ENCODE results near the gene ARHGEF17. TPM values are rescaled to one million over a fixed set of nuclear protein-coding genes. Genes with fewer than 3 reads are reported as not detected.

ARHGEF17 gene
- total RNA-seq, 1 donor, result 0.31 TPM

- Histone ChIP-seq H3K4me3 (ENCODE audit: low read length) (no peak overlapping the region), H3K4me1 (ENCODE audit: insufficient read depth, low read length) (peaks cover 13% of the 10 kb centered on the region), H3K9me3 (ENCODE audit: low read depth, low read length) (no peaks in the 10 kb centered on the region), H3K27me3 (ENCODE audit: insufficient read depth, low read length) (no peaks in the 10 kb centered on the region)
Measured at GRCh38 chr11:73322382-73323306, 14.6 kb downstream of the ARHGEF17 start.

GRCh38 chr11:73323464-73323863 lies 15.4 kb downstream of the ARHGEF17 start:
- Histone ChIP-seq H3K9me3 (ENCODE audit: low read depth, low read length) (no peaks in the 10 kb centered on the region), H3K27me3 (ENCODE audit: insufficient read depth, low read length) (no peaks in the 10 kb centered on the region), H3K4me3 (ENCODE audit: low read length) (no peak overlapping the region), H3K4me1 (ENCODE audit: insufficient read depth, low read length) (peaks cover 13% of the 10 kb centered on the region)

GRCh38 chr11:73324116-73324515 lies 16.0 kb downstream of the ARHGEF17 start:
- no peaks in the 10 kb centered on the region for H3K27me3 ChIP-seq (ENCODE audit: insufficient read depth, low read length)
- H3K4me3 ChIP-seq (ENCODE audit: low read length), result no peak overlapping the region
- H3K9me3 ChIP-seq (ENCODE audit: low read depth, low read length), result no peaks in the 10 kb centered on the region
- H3K4me1 ChIP-seq (ENCODE audit: insufficient read depth, low read length), result peaks cover 13% of the 10 kb centered on the region

- H3K4me1 ChIP-seq (ENCODE audit: insufficient read depth, low read length), result peaks cover 13% of the 10 kb centered on the region
- no peaks in the 10 kb centered on the region for H3K27me3 ChIP-seq (ENCODE audit: insufficient read depth, low read length)
- no peak overlapping the region for H3K4me3 ChIP-seq (ENCODE audit: low read length)
- H3K9me3 ChIP-seq (ENCODE audit: low read depth, low read length), result no peaks in the 10 kb centered on the region
Measured at GRCh38 chr11:73324665-73325035, 16.6 kb downstream of the ARHGEF17 start.

GRCh38 chr11:73325036-73325981 lies 17.2 kb downstream of the ARHGEF17 start:
- Histone ChIP-seq H3K27me3 (ENCODE audit: insufficient read depth, low read length) (no peaks in the 10 kb centered on the region), H3K4me3 (ENCODE audit: low read length) (no peak overlapping the region), H3K4me1 (ENCODE audit: insufficient read depth, low read length) (peaks cover 13% of the 10 kb centered on the region), H3K9me3 (ENCODE audit: low read depth, low read length) (no peaks in the 10 kb centered on the region)

- peaks cover 2% of the 10 kb centered on the region for H3K4me1 ChIP-seq (ENCODE audit: insufficient read depth, low read length)
- no peak overlapping the region for H3K4me3 ChIP-seq (ENCODE audit: low read length)
- H3K9me3 ChIP-seq (ENCODE audit: low read depth, low read length), result no peaks in the 10 kb centered on the region
- H3K27me3 ChIP-seq (ENCODE audit: insufficient read depth, low read length), result no peaks in the 10 kb centered on the region
Measured at GRCh38 chr11:73326929-73327811, 19.1 kb downstream of the ARHGEF17 start.

- Histone ChIP-seq H3K9me3 (ENCODE audit: low read depth, low read length) (no peaks in the 10 kb centered on the region), H3K4me1 (ENCODE audit: insufficient read depth, low read length) (no peaks in the 10 kb centered on the region)
Measured at GRCh38 chr11:73327812-73328364, 19.8 kb downstream of the ARHGEF17 start.

GRCh38 chr11:73330569-73331093 lies 22.6 kb downstream of the ARHGEF17 start:
- H3K4me1 ChIP-seq (ENCODE audit: insufficient read depth, low read length), result no peaks in the 10 kb centered on the region
- no peak overlapping the region for H3K4me3 ChIP-seq (ENCODE audit: low read length)
- no peaks in the 10 kb centered on the region for H3K9me3 ChIP-seq (ENCODE audit: low read depth, low read length)
- no peaks in the 10 kb centered on the region for H3K27me3 ChIP-seq (ENCODE audit: insufficient read depth, low read length)

More at GRCh38 chr11:73327812-73328364, 19.8 kb downstream of the ARHGEF17 start:
- H3K27me3 ChIP-seq (ENCODE audit: insufficient read depth, low read length), result no peaks in the 10 kb centered on the region
- no peak overlapping the region for H3K4me3 ChIP-seq (ENCODE audit: low read length)

- Histone ChIP-seq H3K4me1 (ENCODE audit: insufficient read depth, low read length) (no peaks in the 10 kb centered on the region), H3K4me3 (ENCODE audit: low read length) (no peak overlapping the region), H3K27me3 (ENCODE audit: insufficient read depth, low read length) (no peaks in the 10 kb centered on the region), H3K9me3 (ENCODE audit: low read depth, low read length) (no peaks in the 10 kb centered on the region)
Measured at GRCh38 chr11:73331138-73331916, 23.3 kb downstream of the ARHGEF17 start.

GRCh38 chr11:73333173-73333572 lies 25.1 kb downstream of the ARHGEF17 start:
- Histone ChIP-seq H3K4me3 (ENCODE audit: low read length) (no peak overlapping the region), H3K27me3 (ENCODE audit: insufficient read depth, low read length) (no peaks in the 10 kb centered on the region), H3K9me3 (ENCODE audit: low read depth, low read length) (no peaks in the 10 kb centered on the region), H3K4me1 (ENCODE audit: insufficient read depth, low read length) (no peaks in the 10 kb centered on the region)

- Histone ChIP-seq H3K27me3 (ENCODE audit: insufficient read depth, low read length) (no peaks in the 10 kb centered on the region), H3K4me3 (ENCODE audit: low read length) (no peak overlapping the region), H3K9me3 (ENCODE audit: low read depth, low read length) (no peaks in the 10 kb centered on the region), H3K4me1 (ENCODE audit: insufficient read depth, low read length) (no peaks in the 10 kb centered on the region)
Measured at GRCh38 chr11:73333640-73334383, 25.7 kb downstream of the ARHGEF17 start.

- Histone ChIP-seq H3K4me3 (ENCODE audit: low read length) (no peak overlapping the region), H3K27me3 (ENCODE audit: insufficient read depth, low read length) (no peaks in the 10 kb centered on the region), H3K9me3 (ENCODE audit: low read depth, low read length) (no peaks in the 10 kb centered on the region), H3K4me1 (ENCODE audit: insufficient read depth, low read length) (no peaks in the 10 kb centered on the region)
Measured at GRCh38 chr11:73334384-73335203, 26.5 kb downstream of the ARHGEF17 start.

Measured in mononuclear cell (primary cell).